ENCODE measurements around the gene NUTM2A.
"Not testable (repeated sequence)": the region's sequence is repeated elsewhere in the genome, so short reads cannot be mapped to it uniquely, and the experiment has no call there.

DNA sequence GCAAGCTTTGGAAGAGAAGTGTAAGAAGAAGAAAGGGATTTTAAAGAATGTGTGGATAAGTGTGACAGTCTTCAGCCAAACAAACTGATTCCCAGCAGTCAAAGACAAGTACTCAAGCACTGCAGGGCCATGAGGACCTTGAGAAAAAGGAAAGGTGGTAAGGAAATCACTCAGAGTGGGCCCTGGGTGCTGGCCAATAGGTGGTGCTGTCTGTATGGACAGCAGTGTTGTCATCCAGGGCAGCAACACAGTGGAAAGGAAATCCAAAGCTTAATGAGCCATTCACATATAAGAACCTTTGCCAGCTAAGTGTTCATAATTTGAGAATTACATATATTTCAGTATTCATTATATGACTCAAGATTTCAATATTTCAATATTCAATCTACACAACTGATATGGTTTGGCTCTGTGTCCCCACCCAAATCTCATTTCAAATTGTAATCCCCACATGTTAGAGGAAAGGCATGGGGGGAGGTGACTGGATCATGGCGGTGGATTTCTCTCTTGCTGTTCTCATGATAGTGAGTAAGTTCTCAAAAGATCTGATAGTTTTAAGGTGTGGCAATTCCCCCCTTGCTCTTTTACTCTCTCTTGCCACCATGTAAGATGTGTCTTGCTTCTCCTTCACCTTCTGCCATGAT lies 55.6 kb downstream of the NUTM2A start:
- TF ChIP-seq POLR2A, EP300 (IDR thresholded peaks at IDR 0.05): not testable (repeated sequence)
